GM12878 (cell line): ENCODE measurements around the gene HBB. TPM values are rescaled to one million over a fixed set of nuclear protein-coding genes. Genes with fewer than 3 reads are reported as not detected.

ENCODE experiments used
- ATAC-seq: fragments of 200-7000 bp; cut with Tn5 transposase; 3 replicates; pipeline ENCODE4 v1.9.1; 2020; ENCODE audit warnings: mild to moderate bottlenecking, moderate library complexity
- BruUV-seq: library from RNA; stranded (reverse); fragments of 400-500 nt; replicated peaks from 2 replicates; lab custom pipeline; 2021; lab: Mats Ljungman, UMichigan
- CTCF ChIA-PET: fragments of 300-600 bp; sonication (Branson Sonifier 250); formaldehyde crosslinking; extraction: SDS; loops from one replicate; lab custom pipeline; 2021; ENCODE audit warnings: inconsistent platforms; lab: Yijun Ruan, JAX
- POLR2A ChIA-PET: fragments of 350-600 bp; formaldehyde crosslinking; extraction: SDS; loops from one replicate; lab custom pipeline; 2021; ENCODE audit warnings: inconsistent platforms; lab: Charles Lee
- RAD21 ChIA-PET: fragments of 300-600 bp; sonication (Branson Sonifier 250); formaldehyde crosslinking; loops from one replicate; lab custom pipeline; 2023; ENCODE audit warnings: antibody characterized with exemption; ENCODE audit not compliant: unreplicated experiment; lab: Charles Lee
- SMC1A ChIA-PET: fragments of 300-600 bp; sonication (Branson Sonifier 250); formaldehyde crosslinking; loops from one replicate; lab custom pipeline; 2023; ENCODE audit not compliant: unreplicated experiment, uncharacterized antibody; lab: Charles Lee
- DNase-seq: peaks from one replicate; pipeline ENCODE4 v3.0.0-alpha.2; 2011; ENCODE audit warnings: low read depth, low spot score
- FAIRE-seq: peaks from 3 replicates; lab custom pipeline; 2011; peaks lifted over from hg19 to GRCh38; lab: Jason Lieb, UNC
- H2AFZ ChIP-seq: 2 replicates; pipeline ENCODE4 v1.6.0; 2011; ENCODE audit warnings: low read depth, low read length, control low read depth; ENCODE audit not compliant: control insufficient read depth
- H3K27ac ChIP-seq: 2 replicates; pipeline ENCODE4 v1.5.1; 2011; ENCODE audit warnings: control low read depth; ENCODE audit not compliant: control insufficient read depth, insufficient read depth
- H3K27me3 ChIP-seq, 2 experiments: replicated peaks in 1 of 2; 2 replicates each; pipeline versions ENCODE4 v1.6.0 to v1.6.1; 2011; ENCODE audit warnings: low read length in 1 of 2; ENCODE audit not compliant: control insufficient read depth in 2 of 2, insufficient read depth in 2 of 2
- H3K36me3 ChIP-seq, 2 experiments: 2 replicates each; pipeline ENCODE4 v1.5.1; 2011; ENCODE audit warnings: low read length in 1 of 2; ENCODE audit not compliant: control insufficient read depth in 2 of 2, insufficient read depth in 2 of 2
- H3K4me1 ChIP-seq: 2 replicates; pipeline ENCODE4 v1.6.1; 2011; ENCODE audit warnings: mild to moderate bottlenecking, low read length, moderate library complexity, mixed read lengths; ENCODE audit not compliant: control insufficient read depth, insufficient read depth
- H3K4me2 ChIP-seq: 2 replicates; pipeline ENCODE4 v1.6.0; 2011; ENCODE audit warnings: control low read depth; ENCODE audit not compliant: control insufficient read depth, insufficient read depth
- H3K4me3 ChIP-seq: fragments of 200-600 bp; sonication (generic); 2 replicates; pipeline ENCODE4 v1.5.1; 2016
- H3K79me2 ChIP-seq: 2 replicates; pipeline ENCODE4 v1.6.0; 2011; ENCODE audit warnings: low read length; ENCODE audit not compliant: control insufficient read depth, insufficient read depth
- H3K9ac ChIP-seq: 2 replicates; pipeline ENCODE4 v1.8.0; 2011; ENCODE audit warnings: low read length, control low read depth, mixed read lengths; ENCODE audit not compliant: control insufficient read depth, insufficient read depth
- H3K9me3 ChIP-seq: replicated peaks from 3 replicates; pipeline ENCODE4 v1.5.1; 2011; ENCODE audit warnings: mild to moderate bottlenecking, low read length; ENCODE audit not compliant: control insufficient read depth, insufficient read depth
- H4K20me1 ChIP-seq: 2 replicates; pipeline ENCODE4 v1.6.0; 2011; ENCODE audit not compliant: control insufficient read depth, insufficient read depth
- BMI1 ChIP-seq: fragments of 450-650 bp; IDR thresholded peaks from 2 replicates; pipeline ENCODE4 v1.6.1; 2016; ENCODE audit warnings: mild to moderate bottlenecking, moderate library complexity, borderline replicate concordance
- ETV6 ChIP-seq, 2 experiments: fragments of 450-650 bp in 1 of 2; IDR thresholded peaks in 1 of 2; conservative IDR thresholded peaks in 1 of 2; 2 replicates each; pipeline ENCODE4 v1.6.1; 2014; ENCODE audit warnings: antibody characterized with exemption in 1 of 2, borderline replicate concordance in 1 of 2, low read depth in 1 of 2, mild to moderate bottlenecking in 1 of 2, moderate library complexity in 1 of 2
- HDAC6 ChIP-seq: fragments of 200-600 bp; sonication (generic); IDR thresholded peaks from one replicate; pipeline ENCODE4 v1.8.0; 2017; ENCODE audit warnings: antibody characterized with exemption; ENCODE audit not compliant: unreplicated experiment
- KAT2A ChIP-seq: conservative IDR thresholded peaks from 2 replicates; pipeline ENCODE4 v1.6.1; 2011; ENCODE audit warnings: low read depth, low read length; ENCODE audit not compliant: control insufficient read depth
- SMARCA5 ChIP-seq: fragments of 450-650 bp; IDR thresholded peaks from 2 replicates; pipeline ENCODE4 v1.6.1; 2017; ENCODE audit warnings: mild to moderate bottlenecking
- SP1 ChIP-seq: IDR thresholded peaks from one replicate; pipeline ENCODE4 v1.6.1; 2011; ENCODE audit warnings: low read depth, low read length
- TBL1XR1 ChIP-seq: IDR thresholded peaks from 2 replicates; pipeline ENCODE4 v1.6.1; 2012; ENCODE audit warnings: low read depth, low read length, improper control_type of control experiment
- USF1 ChIP-seq: IDR thresholded peaks from 2 replicates; pipeline ENCODE4 v1.6.1; 2011; ENCODE audit warnings: borderline replicate concordance, low read depth, mild to moderate bottlenecking, moderate library complexity, mixed read lengths, low read length; ENCODE audit not compliant: insufficient read depth; ENCODE audit errors: extremely low read length
- ZBTB40 ChIP-seq: fragments of 450-650 bp; IDR thresholded peaks from 2 replicates; pipeline ENCODE4 v1.6.1; 2016; ENCODE audit warnings: mild to moderate bottlenecking, moderate library complexity, borderline replicate concordance
- ZNF207 ChIP-seq: fragments of 450-650 bp; IDR thresholded peaks from 2 replicates; pipeline ENCODE4 v1.6.1; 2014; ENCODE audit warnings: antibody characterized with exemption, mild to moderate bottlenecking, borderline replicate concordance
- WGBS: methylation state at CpG from one replicate; pipeline ENCODE4 v1.1.6; 2016; ENCODE audit warnings: low lambda C conversion rate; ENCODE audit not compliant: insufficient replicate concordance, insufficient coverage; ENCODE audit errors: missing lambda C conversion rate; 5-methylcytosine and 5-hydroxymethylcytosine counted together
- in situ Hi-C: fragments of 300-500 bp; cut with MboI; formaldehyde crosslinking; loops from 9 replicates; pipeline ENCODE4 v1.14.3; 2018; ENCODE audit warnings: mixed read lengths
- intact Hi-C: fragments of 100-400 bp; cut with micrococcal nuclease; formaldehyde crosslinking; loops from one replicate; pipeline ENCODE4 v1.14.2; 2022; ENCODE audit not compliant: unreplicated experiment
- polyA plus RNA-seq, 11 experiments: library from polyadenylated mRNA; depleted of rRNA in 4 of 11; unstranded in 6 of 11; stranded (reverse) in 5 of 11; fragments of >200 nt; fragmentation: Nextera tagmentation in 4 of 11; fragmentation: Illumina TruSeq in 1 of 11; extraction: Ambion mirVana in 4 of 11; extraction: Trizol in 1 of 11; gene quantifications; 1 replicate in 1 of 11; 2 replicates in 10 of 11; pipeline versions ENCODE4 v1.2.1 to v1.2.3, GENCODE V29; 2011 to 2016; ENCODE audit warnings: inconsistent platforms in 2 of 11, missing spikeins in 2 of 11, low read depth in 1 of 11
- total RNA-seq, 4 experiments: library from RNA; depleted of rRNA in 3 of 4; stranded (reverse); fragments of >200 nt in 3 of 4; fragmentation: Illumina TruSeq in 1 of 4; extraction: Trizol in 1 of 4; gene quantifications; 2 replicates each; pipeline versions ENCODE4 v1.2.1 to v1.2.3, GENCODE V29; 2013 to 2021
- TF ChIP-seq, protein P1 (sequence below): fragments of 450-650 bp; IDR thresholded peaks from 2 replicates; pipeline ENCODE4 v1.6.1; 2014; ENCODE audit warnings: mild to moderate bottlenecking

The HBB gene
- total and polyA plus RNA-seq, 10 of the 15 experiments (the other 5 are each of a cell fraction or from before 2014, with no cell fraction given), result 0.36 TPM; not detected in 9

- TF ChIP-seq USF1 (no peak), ZNF207 (no peak), SP1 (no peak)
Observed at GRCh38 chr11:5266609-5267008, 39.7 kb upstream of the HBB start (continued).

GRCh38 chr11:5265832-5266231 is 39.0 kb upstream of the HBB start:
- CTCF ChIA-PET, result no interaction called here
- no peak for ATAC-seq
- no peak for TF ChIP-seq TBL1XR1
- no peak for TF ChIP-seq HDAC6
- no peak for TF ChIP-seq ETV6 (conservative IDR thresholded peaks at IDR 0.05 in 1 of 2, IDR thresholded peaks at IDR 0.05 in 1 of 2; ENCODE audit: borderline replicate concordance in 1 of 2, low read depth in 1 of 2)
- TF ChIP-seq KAT2A, result no peak
- TF ChIP-seq ZBTB40, result no peak
- TF ChIP-seq BMI1, result no peak
- TF ChIP-seq SMARCA5, result no peak
- TF ChIP-seq, protein P1, sequence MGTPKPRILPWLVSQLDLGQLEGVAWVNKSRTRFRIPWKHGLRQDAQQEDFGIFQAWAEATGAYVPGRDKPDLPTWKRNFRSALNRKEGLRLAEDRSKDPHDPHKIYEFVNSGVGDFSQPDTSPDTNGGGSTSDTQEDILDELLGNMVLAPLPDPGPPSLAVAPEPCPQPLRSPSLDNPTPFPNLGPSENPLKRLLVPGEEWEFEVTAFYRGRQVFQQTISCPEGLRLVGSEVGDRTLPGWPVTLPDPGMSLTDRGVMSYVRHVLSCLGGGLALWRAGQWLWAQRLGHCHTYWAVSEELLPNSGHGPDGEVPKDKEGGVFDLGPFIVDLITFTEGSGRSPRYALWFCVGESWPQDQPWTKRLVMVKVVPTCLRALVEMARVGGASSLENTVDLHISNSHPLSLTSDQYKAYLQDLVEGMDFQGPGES, result no peak
- TF ChIP-seq, all 136 proteins: peak for 0
- no TSS peak for BruUV-seq
- DNase-seq (no peak), FAIRE-seq (no peak)
- Histone ChIP-seq H3K36me3 (no peaks in the 10 kb centered on the region), H3K79me2 (no peaks in the 10 kb centered on the region), H3K27me3 (no peaks in the 10 kb centered on the region), H3K9ac (no peak overlapping the region), H3K9me3 (no peaks in the 10 kb centered on the region), H3K4me2 (no peak overlapping the region), H3K4me1 (no peaks in the 10 kb centered on the region), H4K20me1 (no peaks in the 10 kb centered on the region), H2AFZ (no peak overlapping the region), H3K27ac (no peak overlapping the region), H3K4me3 (no peak overlapping the region)
- RAD21 ChIA-PET, result no interaction called here
- whole genome bisulfite sequencing, result 15% methylated on average over 2 of the region's 2 CpGs
- SMC1A ChIA-PET, result interaction anchor here (1.0 kb wide), 1 partner anchor 9 kb away, joined by 3 read pairs; no protein-coding TSS in a partner anchor
- POLR2A ChIA-PET, result no interaction called here
- in situ Hi-C loops (no loop called here), intact Hi-C loops (no loop called here)
